Neural cell (in vitro differentiated cells): Measurements from ENCODE around the gene PSORS1C2. TPM values are rescaled to one million over a fixed set of nuclear protein-coding genes. Genes with fewer than 3 reads are reported as not detected.

Experiments
- H2AFZ ChIP-seq: fragments of 200-600, 300-800 bp; sonication (generic), shearing (Covaris generic); 2 replicates; pipeline ENCODE4 v1.6.0; 2014; ENCODE audit warnings: low read depth, mild to moderate bottlenecking, antibody characterized with exemption, low read length, moderate library complexity
- H3F3A ChIP-seq: fragments of 200-600 bp; shearing (Covaris generic); 2 replicates; pipeline ENCODE4 v1.6.1; 2016; ENCODE audit warnings: mild to moderate bottlenecking, moderate library complexity, mixed read lengths, antibody characterized with exemption, low read length; ENCODE audit not compliant: insufficient read depth, poor library complexity, severe bottlenecking
- H3K27ac ChIP-seq: fragments of 200-600, 300-800 bp; sonication (generic), shearing (Covaris generic); 2 replicates; pipeline ENCODE4 v1.5.1; 2014; ENCODE audit warnings: mild to moderate bottlenecking, low read length, moderate library complexity
- H3K27me3 ChIP-seq: fragments of 300-800, 200-600 bp; sonication (generic), shearing (Covaris generic); 2 replicates; pipeline ENCODE4 v1.6.0; 2014; ENCODE audit warnings: mild to moderate bottlenecking, low read depth, low read length, moderate library complexity; ENCODE audit not compliant: insufficient read depth
- H3K36me3 ChIP-seq: fragments of 300-800, 200-600 bp; sonication (generic), shearing (Covaris generic); 2 replicates; pipeline ENCODE4 v1.5.1; 2014; ENCODE audit warnings: mild to moderate bottlenecking, antibody characterized with exemption, low read length, moderate library complexity; ENCODE audit not compliant: insufficient read depth
- H3K4me2 ChIP-seq: fragments of 300-800, 200-600 bp; sonication (generic), shearing (Covaris generic); 2 replicates; pipeline ENCODE4 v1.6.0; 2014; ENCODE audit warnings: mild to moderate bottlenecking, low read length
- H3K4me3 ChIP-seq: fragments of 300-800, 200-600 bp; sonication (generic), shearing (Covaris generic); 2 replicates; pipeline ENCODE4 v1.5.1; 2014; ENCODE audit warnings: mild to moderate bottlenecking, low read length, moderate library complexity
- H3K79me2 ChIP-seq: fragments of 200-600 bp; shearing (Covaris generic); replicated peaks from 2 replicates; pipeline ENCODE4 v1.6.0; 2014; ENCODE audit warnings: mild to moderate bottlenecking, low read length, moderate library complexity; ENCODE audit not compliant: insufficient read depth
- H3K9ac ChIP-seq: fragments of 300-800, 200-600 bp; sonication (generic), shearing (Covaris generic); 2 replicates; pipeline ENCODE4 v1.6.1; 2016; ENCODE audit warnings: mild to moderate bottlenecking, low read length, mixed read lengths
- H3K9me2 ChIP-seq: fragments of 200-600 bp; shearing (Covaris generic); 2 replicates; pipeline ENCODE4 v1.6.1; 2016; ENCODE audit warnings: mild to moderate bottlenecking, low read length, mixed read lengths; ENCODE audit not compliant: insufficient read depth
- H3K9me3 ChIP-seq: fragments of 200-600, 300-800 bp; sonication (generic), shearing (Covaris generic); 2 replicates; pipeline ENCODE4 v1.6.1; 2016; ENCODE audit warnings: mild to moderate bottlenecking, mixed run types, low read length, moderate library complexity, mixed read lengths
- H4K20me1 ChIP-seq: fragments of 200-600 bp; shearing (Covaris generic); 2 replicates; pipeline ENCODE4 v1.6.1; 2016; ENCODE audit warnings: mild to moderate bottlenecking, mixed run types; ENCODE audit not compliant: insufficient read depth
- CTCF ChIP-seq: fragments of 450-650 bp; IDR thresholded peaks from 2 replicates; pipeline ENCODE4 v1.5.1; 2014; ENCODE audit warnings: antibody characterized with exemption, mild to moderate bottlenecking, moderate library complexity; ENCODE audit not compliant: poor library complexity, severe bottlenecking
- EP300 ChIP-seq: fragments of 450-650 bp; conservative IDR thresholded peaks from 2 replicates; pipeline ENCODE4 v1.6.1; 2014; ENCODE audit warnings: antibody characterized with exemption, mild to moderate bottlenecking, moderate library complexity; ENCODE audit not compliant: poor library complexity, severe bottlenecking
- EZH2 ChIP-seq: fragments of 200-600, 300-800 bp; shearing (Covaris generic), sonication (generic); IDR thresholded peaks from 2 replicates; pipeline ENCODE4 v1.6.1; 2014; ENCODE audit warnings: antibody characterized with exemption, low read length, borderline replicate concordance, mild to moderate bottlenecking; ENCODE audit not compliant: insufficient read depth, poor library complexity, severe bottlenecking
- MXI1 ChIP-seq: fragments of 450-650 bp; conservative IDR thresholded peaks from 2 replicates; pipeline ENCODE4 v1.6.1; 2014; ENCODE audit warnings: antibody characterized with exemption, mild to moderate bottlenecking; ENCODE audit not compliant: poor library complexity, severe bottlenecking
- POLR2AphosphoS5 ChIP-seq: IDR thresholded peaks from 2 replicates; pipeline ENCODE4 v1.6.1; 2012
- RAD21 ChIP-seq: fragments of 450-650 bp; conservative IDR thresholded peaks from 2 replicates; pipeline ENCODE4 v1.6.1; 2014; ENCODE audit warnings: antibody characterized with exemption, mild to moderate bottlenecking, moderate library complexity
- REST ChIP-seq: IDR thresholded peaks from 2 replicates; pipeline ENCODE4 v1.6.1; 2012; ENCODE audit warnings: borderline replicate concordance
- SMC3 ChIP-seq: fragments of 450-650 bp; conservative IDR thresholded peaks from 2 replicates; pipeline ENCODE4 v1.6.1; 2014; ENCODE audit warnings: antibody characterized with exemption, mild to moderate bottlenecking, moderate library complexity; ENCODE audit not compliant: poor library complexity
- TAF1 ChIP-seq: IDR thresholded peaks from 2 replicates; pipeline ENCODE4 v1.6.1; 2012; ENCODE audit warnings: low read depth
- polyA plus RNA-seq: library from polyadenylated mRNA; depleted of rRNA; stranded (reverse); fragments of >200 nt; gene quantifications from 2 replicates; pipeline ENCODE4 v1.2.3, GENCODE V29; 2014

The PSORS1C2 gene
- polyA plus RNA-seq, 1 donor from 2014 or later, result not detected

GRCh38 chr6:31096656-31097055 lies 42.2 kb downstream of the PSORS1C2 start:
- Histone ChIP-seq H3K9ac (no peak overlapping the region), H3K36me3 (no peaks in the 10 kb centered on the region), H2AFZ (no peak overlapping the region), H3K79me2 (no peaks in the 10 kb centered on the region), H3K4me3 (no peak overlapping the region), H3K9me2 (no peaks in the 10 kb centered on the region), H3F3A (no peaks in the 10 kb centered on the region), H3K27me3 (no peaks in the 10 kb centered on the region), H3K27ac (no peak overlapping the region), H3K4me2 (no peak overlapping the region), H3K9me3 (no peaks in the 10 kb centered on the region), H4K20me1 (no peaks in the 10 kb centered on the region)
- TF ChIP-seq MXI1 (no peak), CTCF (no peak), SMC3 (no peak), TAF1 (no peak), EP300 (no peak), POLR2AphosphoS5 (no peak), EZH2 (no peak), RAD21 (no peak), REST (no peak)

GRCh38 chr6:31096215-31096614 lies 42.7 kb downstream of the PSORS1C2 start:
- TF ChIP-seq MXI1 (no peak), EP300 (no peak), CTCF (no peak), RAD21 (no peak), POLR2AphosphoS5 (no peak), SMC3 (no peak), REST (no peak), TAF1 (no peak), EZH2 (no peak)
- H3K9ac ChIP-seq, result no peak overlapping the region
- H3K79me2 ChIP-seq, result no peaks in the 10 kb centered on the region
- H3K9me3 ChIP-seq, result no peaks in the 10 kb centered on the region
- no peaks in the 10 kb centered on the region for H3K9me2 ChIP-seq
- H4K20me1 ChIP-seq, result no peaks in the 10 kb centered on the region
- H3K4me2 ChIP-seq, result no peak overlapping the region
- no peaks in the 10 kb centered on the region for H3F3A ChIP-seq
- no peak overlapping the region for H2AFZ ChIP-seq
- no peak overlapping the region for H3K27ac ChIP-seq
- no peaks in the 10 kb centered on the region for H3K27me3 ChIP-seq
- H3K36me3 ChIP-seq, result no peaks in the 10 kb centered on the region
- no peak overlapping the region for H3K4me3 ChIP-seq
